HepG2 (cell line): Measurements from ENCODE around the gene WWP2. TPM values are rescaled to one million over a fixed set of nuclear protein-coding genes. Genes with fewer than 3 reads are reported as not detected.

Experiments
- CTCF ChIP-seq: sonication (generic); formaldehyde crosslinking; IDR thresholded peaks from 2 replicates; pipeline ENCODE4 v1.5.0; 2020; ENCODE audit warnings: mild to moderate bottlenecking, missing genetic modification reagents, moderate library complexity
- ETV6 ChIP-seq: sonication (generic); formaldehyde crosslinking; conservative IDR thresholded peaks from 2 replicates; pipeline ENCODE4 v1.4.0; 2020; ENCODE audit warnings: missing genetic modification reagents
- HNRNPUL1 ChIP-seq: fragments of 200-400 bp; formaldehyde crosslinking; IDR thresholded peaks from 2 replicates; pipeline ENCODE4 v1.6.1; 2017; ENCODE audit warnings: low read depth, mild to moderate bottlenecking, low read length, moderate library complexity
- IRF2 ChIP-seq: IDR thresholded peaks from 2 replicates; pipeline ENCODE4 v1.6.1; 2018; ENCODE audit warnings: missing genetic modification reagents, missing compliant biosample characterization
- KLF16 ChIP-seq, 2 experiments: sonication (generic) in 1 of 2; formaldehyde crosslinking in 1 of 2; IDR thresholded peaks; 2 replicates each; pipeline versions ENCODE4 v1.6.1 to v1.8.0; 2016 to 2023; ENCODE audit warnings: missing genetic modification reagents in 2 of 2, missing compliant biosample characterization in 1 of 2
- MED8 ChIP-seq: sonication (generic); formaldehyde crosslinking; IDR thresholded peaks from 2 replicates; pipeline ENCODE4 v1.8.1; 2023; ENCODE audit warnings: mild to moderate bottlenecking, missing genetic modification reagents; ENCODE audit not compliant: insufficient replicate concordance
- MXD1 ChIP-seq: sonication (generic); formaldehyde crosslinking; IDR thresholded peaks from 2 replicates; pipeline ENCODE4 v1.4.0; 2020; ENCODE audit warnings: mild to moderate bottlenecking, missing genetic modification reagents
- NR2F6 ChIP-seq, 2 experiments: IDR thresholded peaks; 2 replicates each; pipeline ENCODE4 v1.6.1; 2016; ENCODE audit warnings: antibody characterized with exemption in 1 of 2, mild to moderate bottlenecking in 1 of 2
- NRL ChIP-seq: sonication (generic); formaldehyde crosslinking; IDR thresholded peaks from 2 replicates; pipeline ENCODE4 v1.5.0; 2020; ENCODE audit warnings: missing genetic modification reagents, mild to moderate bottlenecking, moderate library complexity, borderline replicate concordance
- PAF1 ChIP-seq: IDR thresholded peaks from 2 replicates; pipeline ENCODE4 v1.6.1; 2016; ENCODE audit warnings: missing genetic modification reagents, missing compliant biosample characterization
- POGZ ChIP-seq: sonication (generic); formaldehyde crosslinking; IDR thresholded peaks from 2 replicates; pipeline ENCODE4 v1.4.0; 2020; ENCODE audit warnings: mild to moderate bottlenecking, missing genetic modification reagents
- RXRB ChIP-seq: IDR thresholded peaks from 2 replicates; pipeline ENCODE4 v1.6.1; 2016; ENCODE audit warnings: borderline replicate concordance, missing genetic modification reagents, missing compliant biosample characterization
- TAF15 ChIP-seq: fragments of 200-400 bp; formaldehyde crosslinking; IDR thresholded peaks from one replicate; pipeline ENCODE4 v1.6.1; 2018; ENCODE audit warnings: mild to moderate bottlenecking, low read depth, low read length; ENCODE audit not compliant: poor library complexity, severe bottlenecking
- TEF ChIP-seq: sonication (generic); formaldehyde crosslinking; IDR thresholded peaks from 2 replicates; pipeline ENCODE4 v1.5.0; 2020; ENCODE audit warnings: missing genetic modification reagents
- ZMAT3 ChIP-seq: sonication (generic); formaldehyde crosslinking; conservative IDR thresholded peaks from 2 replicates; pipeline ENCODE4 v1.7.0; 2021; ENCODE audit warnings: missing genetic modification reagents
- ZNF264 ChIP-seq: sonication (generic); formaldehyde crosslinking; IDR thresholded peaks from 2 replicates; pipeline ENCODE4 v1.4.0; 2020; ENCODE audit warnings: missing genetic modification reagents
- ZNF292 ChIP-seq: sonication (generic); formaldehyde crosslinking; IDR thresholded peaks from 2 replicates; pipeline ENCODE4 v1.8.1; 2022; ENCODE audit warnings: mild to moderate bottlenecking, low read depth, missing genetic modification reagents, borderline replicate concordance
- ZNF331 ChIP-seq: sonication (generic); formaldehyde crosslinking; IDR thresholded peaks from 2 replicates; pipeline ENCODE4 v1.4.0; 2020; ENCODE audit warnings: missing genetic modification reagents
- ZNF615 ChIP-seq: sonication (generic); formaldehyde crosslinking; IDR thresholded peaks from 2 replicates; pipeline ENCODE4 v1.5.0; 2020; ENCODE audit warnings: mild to moderate bottlenecking, missing genetic modification reagents, borderline replicate concordance
- ZNF691 ChIP-seq: sonication (generic); formaldehyde crosslinking; IDR thresholded peaks from 2 replicates; pipeline ENCODE4 v1.4.0; 2020; ENCODE audit warnings: missing genetic modification reagents, low read depth, mild to moderate bottlenecking, borderline replicate concordance
- ZNF772 ChIP-seq: sonication (generic); formaldehyde crosslinking; IDR thresholded peaks from 2 replicates; pipeline ENCODE4 v1.5.0; 2020; ENCODE audit warnings: mild to moderate bottlenecking, missing genetic modification reagents
- ZNF777 ChIP-seq: sonication (generic); formaldehyde crosslinking; IDR thresholded peaks from 2 replicates; pipeline ENCODE4 v1.4.0; 2020; ENCODE audit warnings: missing genetic modification reagents
- ZSCAN25 ChIP-seq: sonication (generic); formaldehyde crosslinking; IDR thresholded peaks from 2 replicates; pipeline ENCODE4 v1.8.0; 2022; ENCODE audit warnings: mild to moderate bottlenecking, missing genetic modification reagents
- ZSCAN29 ChIP-seq: sonication (generic); formaldehyde crosslinking; conservative IDR thresholded peaks from 2 replicates; pipeline ENCODE4 v1.4.0; 2020; ENCODE audit warnings: mild to moderate bottlenecking, missing genetic modification reagents
- polyA plus RNA-seq, 8 experiments: library from polyadenylated mRNA; depleted of rRNA in 3 of 8; stranded (reverse) in 7 of 8; unstranded in 1 of 8; fragments of >200 nt; fragmentation: Illumina TruSeq in 4 of 8; extraction: Trizol in 4 of 8; gene quantifications; 2 replicates each; pipeline versions ENCODE4 v1.2.1 to v1.2.3, GENCODE V29; 2011 to 2016; ENCODE audit warnings: low read depth in 4 of 8, missing spikeins in 1 of 8, mixed read lengths in 1 of 8; ENCODE audit not compliant: insufficient read depth in 1 of 8
- total RNA-seq, 5 experiments: library from RNA; depleted of rRNA; stranded (reverse); fragments of >200 nt; fragmentation: Illumina TruSeq; extraction: Trizol; gene quantifications; 2 replicates each; pipeline ENCODE4 v1.2.3, GENCODE V29; 2016; ENCODE audit warnings: low read depth in 1 of 5

WWP2 gene
- total and polyA plus RNA-seq, 2 of the 13 experiments (the other 11 are each of a cell fraction or from before 2014, with no cell fraction given), result 11.4 to 28.2 TPM

- TF ChIP-seq TAF15 (no peak), ZNF292 (CRISPR knock-in tag) (no peak), ZNF691 (CRISPR knock-in tag) (peak; percentile 27; the same call in 1 of the 2 replicates), KLF16 (CRISPR knock-in tag; IDR thresholded peaks at IDR 0.05) (no peak), NR2F6 (IDR thresholded peaks at IDR 0.05) (peak; percentile 49; the same call in 1 of the 2 replicates), NR2F6 (CRISPR knock-in tag; IDR thresholded peaks at IDR 0.05) (peak; percentile 86), MXD1 (CRISPR knock-in tag) (no peak), ZNF264 (no peak), POGZ (CRISPR knock-in tag) (peak; percentile 74), IRF2 (CRISPR knock-in tag) (peak; percentile 86), ZNF777 (CRISPR knock-in tag) (no peak), ZMAT3 (0 out of 2 replicates have a peak, but pooled peaks have one; percentile 30), ZNF331 (peak; percentile 48), ZNF772 (CRISPR knock-in tag) (no peak), TEF (CRISPR knock-in tag) (no peak), PAF1 (CRISPR knock-in tag) (no peak), HNRNPUL1 (no peak), ZSCAN29 (CRISPR knock-in tag) (0 out of 2 replicates have a peak, but pooled peaks have one; percentile 16), ZSCAN25 (CRISPR knock-in tag) (no peak), CTCF (CRISPR knock-in tag) (no peak), ZNF615 (CRISPR knock-in tag) (peak; percentile 69; the same call in 1 of the 2 replicates), NRL (CRISPR knock-in tag) (no peak), ETV6 (CRISPR knock-in tag) (no peak), RXRB (CRISPR knock-in tag) (peak; percentile 85), MED8 (no peak)
- TF ChIP-seq, all 625 proteins: peak for 86
Observed at GRCh38 chr16:69845181-69845580, 83.0 kb downstream of the WWP2 start (continued).
